CD8-positive, alpha-beta memory T cell (primary cell): ENCODE results near the gene SLC3A2. TPM values are rescaled to one million over a fixed set of nuclear protein-coding genes. Genes with fewer than 3 reads are reported as not detected.

ENCODE experiments used
- CTCF ChIA-PET: fragments of 350-600 bp; sonication (Branson Sonifier 250); formaldehyde crosslinking; loops from one replicate; lab custom pipeline; 2021; ENCODE audit warnings: antibody characterized with exemption; lab: Charles Lee
- POLR2A ChIA-PET: fragments of 350-600 bp; sonication (Branson Sonifier 250); formaldehyde crosslinking; loops from one replicate; lab custom pipeline; 2021; ENCODE audit warnings: antibody characterized with exemption; lab: Charles Lee
- DNase-seq, 5 donors: peaks; one replicate each; pipeline versions ENCODE4 v3.0.0 to v3.0.0-alpha.2; 2020 to 2022; ENCODE audit warnings: mixed read lengths in 1 of 5
- H3K27ac ChIP-seq: one replicate; pipeline ENCODE4 v1.7.0; 2013; ENCODE audit warnings: low read depth, mild to moderate bottlenecking, low read length, moderate library complexity
- H3K27me3 ChIP-seq: 2 replicates; pipeline ENCODE4 v1.7.0; 2013; ENCODE audit warnings: low read length, mild to moderate bottlenecking; ENCODE audit not compliant: insufficient read depth, poor library complexity, severe bottlenecking
- H3K36me3 ChIP-seq: 2 replicates; pipeline ENCODE4 v1.7.0; 2013; ENCODE audit warnings: mild to moderate bottlenecking, low read length, moderate library complexity; ENCODE audit not compliant: insufficient read depth
- H3K4me1 ChIP-seq: 2 replicates; pipeline ENCODE4 v1.7.0; 2013; ENCODE audit warnings: mild to moderate bottlenecking, low read length, moderate library complexity; ENCODE audit not compliant: insufficient read depth
- H3K4me3 ChIP-seq: 2 replicates; pipeline ENCODE4 v1.7.0; 2013; ENCODE audit warnings: mild to moderate bottlenecking, low read length
- H3K9me3 ChIP-seq: 2 replicates; pipeline ENCODE4 v1.7.0; 2013; ENCODE audit warnings: mild to moderate bottlenecking, low read length
- H3K27ac Mint-ChIP-seq, 8 donors: one replicate each; pipeline ENCODE4 v1.8.0; 2020 to 2021; ENCODE audit warnings: mixed read lengths in 8 of 8, mild to moderate bottlenecking in 6 of 8, inconsistent platforms in 3 of 8, moderate library complexity in 3 of 8
- H3K27me3 Mint-ChIP-seq, 2 donors: one replicate each; pipeline ENCODE4 v1.8.0; 2020 to 2021; ENCODE audit warnings: mixed read lengths in 2 of 2, mild to moderate bottlenecking in 1 of 2, moderate library complexity in 1 of 2
- H3K36me3 Mint-ChIP-seq, 3 donors: one replicate each; pipeline ENCODE4 v1.8.0; 2020 to 2021; ENCODE audit warnings: mixed read lengths in 3 of 3, inconsistent platforms in 1 of 3, mild to moderate bottlenecking in 1 of 3
- H3K4me1 Mint-ChIP-seq, 3 donors: one replicate each; pipeline ENCODE4 v1.8.0; 2020 to 2021; ENCODE audit warnings: mixed read lengths in 3 of 3, inconsistent platforms in 1 of 3, mild to moderate bottlenecking in 1 of 3
- H3K4me3 Mint-ChIP-seq, 7 donors: one replicate each; pipeline ENCODE4 v1.8.0; 2020 to 2021; ENCODE audit warnings: mixed read lengths in 7 of 7, mild to moderate bottlenecking in 6 of 7, moderate library complexity in 4 of 7, inconsistent platforms in 2 of 7
- H3K9me3 Mint-ChIP-seq, 5 donors: one replicate each; pipeline ENCODE4 v1.8.0; 2020 to 2022; ENCODE audit warnings: mixed read lengths in 5 of 5, mild to moderate bottlenecking in 3 of 5, moderate library complexity in 2 of 5, inconsistent platforms in 1 of 5
- polyA plus RNA-seq: library from polyadenylated mRNA; unstranded; fragments of 300-500 nt; fragmentation: Illumina TruSeq; gene quantifications from one replicate; pipeline ENCODE4 v1.2.3, GENCODE V29; 2021
- total RNA-seq, 2 experiments: library from RNA; stranded (reverse); gene quantifications; one replicate each; pipeline ENCODE4 v1.2.3, GENCODE V29; 2021

The SLC3A2 gene
- 100 to 1,000 TPM; 426 to 430 TPM for total RNA-seq
- polyA plus RNA-seq = 180 TPM

DNA sequence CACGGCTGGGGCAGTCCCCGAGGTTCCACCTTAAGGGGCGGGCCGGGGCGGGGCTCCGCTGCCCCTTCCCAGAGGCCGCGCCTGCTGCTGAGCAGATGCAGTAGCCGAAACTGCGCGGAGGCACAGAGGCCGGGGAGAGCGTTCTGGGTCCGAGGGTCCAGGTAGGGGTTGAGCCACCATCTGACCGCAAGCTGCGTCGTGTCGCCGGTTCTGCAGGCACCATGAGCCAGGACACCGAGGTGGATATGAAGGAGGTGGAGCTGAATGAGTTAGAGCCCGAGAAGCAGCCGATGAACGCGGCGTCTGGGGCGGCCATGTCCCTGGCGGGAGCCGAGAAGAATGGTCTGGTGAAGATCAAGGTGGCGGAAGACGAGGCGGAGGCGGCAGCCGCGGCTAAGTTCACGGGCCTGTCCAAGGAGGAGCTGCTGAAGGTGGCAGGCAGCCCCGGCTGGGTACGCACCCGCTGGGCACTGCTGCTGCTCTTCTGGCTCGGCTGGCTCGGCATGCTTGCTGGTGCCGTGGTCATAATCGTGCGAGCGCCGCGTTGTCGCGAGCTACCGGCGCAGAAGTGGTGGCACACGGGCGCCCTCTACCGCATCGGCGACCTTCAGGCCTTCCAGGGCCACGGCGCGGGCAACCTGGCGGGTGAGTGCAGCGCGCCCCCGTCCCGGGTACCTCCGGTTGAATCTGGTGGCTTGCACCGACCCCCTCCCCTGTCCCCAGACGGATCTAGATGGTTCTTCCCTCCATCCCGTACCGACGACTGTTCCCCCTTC, at the start of gene SLC3A2:
Gene SLC3A2, plus strand, starts transcription at position 94 of the 776 bp plus-strand sequence. Its CDS starts 128 bp downstream, at position 222.
- no peaks in the 10 kb centered on the region for H3K27me3 ChIP-seq
- no peaks in the 10 kb centered on the region for H3K9me3 Mint-ChIP-seq
- H3K4me1 Mint-ChIP-seq = peaks cover 51 to 54% (median 54%) of the 10 kb centered on the region in 3 donors
- peak within 1 kb of the TSS; percentile 99 to 100 (median 100) for H3K4me3 Mint-ChIP-seq
- DNase-seq = peak; percentile 82 to 89 (median 85)
- no peaks in the 10 kb centered on the region for H3K27me3 Mint-ChIP-seq
- peaks cover 39% of the 10 kb centered on the region for H3K4me1 ChIP-seq
- peaks cover 39% of the 10 kb centered on the region for H3K36me3 ChIP-seq
- CTCF ChIA-PET = interaction anchor here (0.6 to 4.2 kb wide), 23 partner anchors 18 to 456 kb away, joined by 3 to 32 read pairs (median 4); partner anchors contain the start of genes C11orf98, HNRNPUL2, NXF1 and POLR2G
- no peaks in the 10 kb centered on the region for H3K9me3 ChIP-seq
- H3K27ac Mint-ChIP-seq = peak within 1 kb of the TSS; percentile 96 to 100 (median 99)
- H3K36me3 Mint-ChIP-seq = peaks cover 15 to 56% (median 18%) of the 10 kb centered on the region in 3 donors
- peak within 1 kb of the TSS; percentile 99 for H3K27ac ChIP-seq
- H3K4me3 ChIP-seq = peak within 1 kb of the TSS; percentile 99
- POLR2A ChIA-PET = interaction anchor here (0.6 to 3.4 kb wide), 37 partner anchors 9 to 1437 kb away, joined by 3 to 54 read pairs (median 5); partner anchors contain the start of genes ATL3, C11orf98, CSKMT and GANAB

DNA sequence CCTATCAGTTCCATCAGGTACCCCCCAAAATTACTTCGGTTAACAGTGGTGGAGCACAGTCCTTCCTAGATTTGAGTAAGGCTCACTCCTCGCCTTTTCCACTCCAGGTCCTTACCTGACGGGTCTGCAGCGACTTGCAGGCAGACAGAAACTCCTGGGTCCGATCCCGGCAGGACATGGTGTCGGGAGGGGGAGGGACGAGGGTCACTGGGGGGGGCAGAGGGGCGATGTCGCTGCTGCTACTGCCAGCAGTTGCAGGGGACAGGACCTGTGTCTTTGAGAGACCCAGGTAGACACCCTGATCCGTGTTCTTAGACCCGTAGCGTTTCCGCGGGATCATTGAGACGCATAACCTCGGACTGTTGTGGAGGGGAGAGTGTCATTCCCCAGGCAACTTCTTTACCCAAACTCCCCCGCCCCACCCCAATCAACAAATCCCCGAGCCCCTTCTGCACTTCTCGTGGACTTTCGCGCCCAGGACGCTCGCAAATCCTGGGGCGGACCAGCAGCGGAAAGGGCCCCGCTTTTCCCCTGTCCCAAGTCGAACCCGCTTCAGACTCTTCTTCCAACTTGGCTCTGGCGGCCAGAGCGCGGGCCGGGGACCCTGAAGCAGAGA, 49.7 kb upstream of the SLC3A2 start:
- Histone ChIP-seq H3K9me3 (no peaks in the 10 kb centered on the region), H3K36me3 (peaks cover 30% of the 10 kb centered on the region), H3K4me1 (peaks cover 29% of the 10 kb centered on the region), H3K4me3 (peak overlapping the region; percentile 96), H3K27me3 (no peaks in the 10 kb centered on the region), H3K27ac (peak overlapping the region; percentile 98)
- H3K36me3 Mint-ChIP-seq = peaks cover 0 to 66% (median 10%) of the 10 kb centered on the region in 3 donors
- POLR2A ChIA-PET = interaction anchor here (1.0 to 2.9 kb wide), 13 partner anchors 8 to 239 kb away, joined by 3 to 68 read pairs (median 13); partner anchors contain the start of genes HNRNPUL2, NXF1, POLR2G and SLC3A2
- CTCF ChIA-PET = interaction anchor here (0.6 to 1.6 kb wide), 8 partner anchors 9 to 257 kb away, joined by 3 to 7 read pairs (median 3); partner anchors contain the start of genes EEF1G, NXF1, SLC3A2 and TMEM179B
- H3K27me3 Mint-ChIP-seq = no peaks in the 10 kb centered on the region
- DNase-seq = no peak
- peak overlapping the region; percentile 93 to 100 (median 97) for H3K4me3 Mint-ChIP-seq
- H3K27ac Mint-ChIP-seq = peak overlapping the region; percentile 96 to 100 (median 98)
- peaks cover 22 to 52% (median 30%) of the 10 kb centered on the region in 3 donors for H3K4me1 Mint-ChIP-seq
- H3K9me3 Mint-ChIP-seq = no peaks in the 10 kb centered on the region

DNA sequence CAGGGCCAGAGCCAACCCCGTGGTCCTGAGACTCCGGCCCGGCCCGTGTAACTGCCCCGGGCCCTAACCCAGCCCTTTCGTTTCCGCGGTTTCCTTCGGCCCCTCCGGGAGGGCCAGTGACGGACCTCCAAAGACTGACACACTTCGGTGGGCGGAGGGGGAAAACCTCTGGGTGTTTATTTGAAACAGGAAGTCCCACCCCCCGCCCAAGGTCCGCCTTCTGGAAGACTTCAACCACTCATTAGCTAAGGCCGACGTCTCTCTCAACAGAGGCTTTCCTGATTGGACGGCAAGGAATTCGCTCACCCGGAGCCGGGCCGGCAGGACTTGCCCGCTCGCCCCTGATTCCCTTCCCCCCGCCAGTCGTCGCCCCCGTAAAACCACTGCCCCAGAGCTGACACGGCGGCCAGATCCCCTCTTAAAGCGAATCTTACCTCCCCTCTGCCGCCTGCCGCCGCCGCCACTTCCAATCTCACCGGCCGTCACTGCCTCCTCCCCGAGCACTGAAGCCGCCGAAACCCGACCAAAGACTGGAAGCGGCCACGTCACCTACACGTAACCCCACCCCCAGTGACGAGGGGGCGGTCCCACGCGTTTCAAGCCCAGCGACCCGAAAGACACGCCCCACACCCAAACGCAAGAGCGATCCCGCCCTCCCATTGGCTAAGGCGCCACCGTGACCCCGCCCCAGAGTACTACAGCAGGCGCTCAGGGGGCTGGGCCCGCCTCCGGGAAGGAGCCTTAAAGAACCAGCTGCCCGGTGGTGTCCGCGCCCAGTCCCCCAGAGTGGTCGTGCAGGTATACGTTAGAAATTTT, 49.0 kb upstream of the SLC3A2 start, which contains the start of gene STX5:
Gene STX5, minus strand, starts transcription at position 532 of the 816 bp plus-strand sequence. CDS start 808 bp downstream, outside the sequence.
- peak; percentile 99 to 100 (median 99) for DNase-seq
- H3K36me3 ChIP-seq = peaks cover 36% of the 10 kb centered on the region
- no peaks in the 10 kb centered on the region for H3K9me3 ChIP-seq
- H3K27ac ChIP-seq = peak within 1 kb of the TSS; percentile 98
- ChIA-PET CTCF (interaction anchor here (0.6 to 1.6 kb wide), 10 partner anchors 8 to 258 kb away, joined by 3 to 5 read pairs (median 3); partner anchors contain the start of genes EEF1G, NXF1, SLC3A2 and TAF6L), POLR2A (interaction anchor here (0.6 to 2.9 kb wide), 18 partner anchors 9 to 240 kb away, joined by 3 to 68 read pairs (median 6); partner anchors contain the start of genes HNRNPUL2, NXF1, POLR2G and SLC3A2)
- Mint-ChIP-seq H3K9me3 (no peaks in the 10 kb centered on the region), H3K27me3 (no peaks in the 10 kb centered on the region), H3K4me1 (peaks cover 22 to 55% (median 35%) of the 10 kb centered on the region in 3 donors), H3K4me3 (peak within 1 kb of the TSS; percentile 93 to 100 (median 97)), H3K27ac (peak within 1 kb of the TSS; percentile 96 to 100 (median 98)), H3K36me3 (peaks cover 0 to 73% (median 10%) of the 10 kb centered on the region in 3 donors)
- H3K4me3 ChIP-seq = peak within 1 kb of the TSS; percentile 96
- no peaks in the 10 kb centered on the region for H3K27me3 ChIP-seq
- H3K4me1 ChIP-seq = peaks cover 29% of the 10 kb centered on the region

DNA sequence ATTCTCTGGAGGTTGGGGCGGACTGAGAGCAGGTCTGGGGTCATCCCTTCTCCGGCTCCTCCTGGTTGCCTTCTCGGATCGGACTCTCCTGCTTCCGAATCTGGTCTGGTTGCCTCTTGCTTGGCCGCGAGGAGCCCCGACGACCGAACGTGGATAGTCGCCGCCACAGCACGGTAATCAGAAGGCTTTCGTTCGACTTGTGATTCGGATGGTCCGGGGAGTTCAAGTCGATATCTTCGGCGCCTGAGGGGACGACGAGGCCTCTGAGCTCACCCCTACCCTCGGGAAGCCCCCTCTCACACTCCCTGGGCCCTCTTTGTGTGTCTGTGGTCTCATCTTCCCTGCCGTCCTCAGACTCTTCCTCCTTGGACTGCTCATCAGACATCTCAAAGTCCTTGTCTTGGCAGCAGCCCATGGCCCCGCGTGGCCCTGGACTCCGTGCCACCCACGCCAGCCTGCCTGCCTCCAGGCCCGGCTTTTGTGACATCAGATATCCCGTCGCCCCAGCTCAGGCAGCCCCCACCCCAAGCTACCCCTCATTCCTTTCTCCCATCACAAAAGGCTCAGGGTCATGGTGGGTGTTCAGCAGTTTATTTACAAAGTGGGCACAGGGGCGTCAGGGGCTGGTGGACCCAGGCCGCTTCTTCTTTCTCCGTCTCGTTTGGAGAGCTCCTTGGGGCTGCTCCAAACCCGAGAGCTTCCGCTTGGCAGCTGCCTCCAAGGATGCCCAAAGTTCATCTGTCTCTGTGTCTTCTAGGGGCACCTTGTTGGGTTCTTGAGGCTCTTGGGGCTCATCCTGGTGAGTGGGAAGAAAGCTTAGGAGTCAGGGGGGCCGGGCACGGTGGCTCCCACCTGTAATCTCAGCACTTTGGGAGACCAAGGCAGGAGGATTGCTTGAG, 48.1 kb upstream of the SLC3A2 start, which contains the start of gene TEX54:
Gene TEX54, minus strand, starts transcription at position 506 of the 899 bp plus-strand sequence.
- H3K36me3 ChIP-seq = peaks cover 27% of the 10 kb centered on the region
- ChIA-PET CTCF (interaction anchor here (1.5 to 1.6 kb wide), 5 partner anchors 9 to 62 kb away, joined by 3 to 5 read pairs (median 4); partner anchors contain the start of genes SLC3A2 and TAF6L), POLR2A (interaction anchor here (0.9 to 2.9 kb wide), 13 partner anchors 9 to 105 kb away, joined by 3 to 68 read pairs (median 8); partner anchors contain the start of genes HNRNPUL2, NXF1, POLR2G and SLC3A2)
- H3K27ac ChIP-seq = peak within 1 kb of the TSS; percentile 98
- peak in 1 of 5 donors; percentile 13 for DNase-seq
- peak within 1 kb of the TSS; percentile 93 to 100 (median 97) for H3K4me3 Mint-ChIP-seq
- peaks cover 22 to 51% (median 37%) of the 10 kb centered on the region in 3 donors for H3K4me1 Mint-ChIP-seq
- peaks cover 0 to 70% (median 8%) of the 10 kb centered on the region in 3 donors for H3K36me3 Mint-ChIP-seq
- peaks cover 30% of the 10 kb centered on the region for H3K4me1 ChIP-seq
- no peaks in the 10 kb centered on the region for H3K9me3 Mint-ChIP-seq
- H3K27ac Mint-ChIP-seq = peak within 1 kb of the TSS; percentile 96 to 100 (median 98)
- H3K4me3 ChIP-seq = peak within 1 kb of the TSS; percentile 96
- no peaks in the 10 kb centered on the region for H3K9me3 ChIP-seq
- no peaks in the 10 kb centered on the region for H3K27me3 Mint-ChIP-seq
- no peaks in the 10 kb centered on the region for H3K27me3 ChIP-seq

- H3K4me1 ChIP-seq = peaks cover 33% of the 10 kb centered on the region
- H3K4me1 Mint-ChIP-seq = peaks cover 32 to 55% (median 42%) of the 10 kb centered on the region in 3 donors
- H3K4me3 ChIP-seq = no peak overlapping the region
- peaks cover 0 to 1% of the 10 kb centered on the region in 2 donors for H3K27me3 Mint-ChIP-seq
- ChIA-PET POLR2A (interaction anchor here (0.5 to 0.8 kb wide), 2 partner anchors 55 to 244 kb away, joined by 3 to 4 read pairs; partner anchors contain the start of gene TUT1), CTCF (interaction anchor here (4.1 kb wide), 1 partner anchor 48 kb away, joined by 18 read pairs; the partner anchor contains the start of gene TMEM179B)
- H3K36me3 Mint-ChIP-seq = peaks cover 0 to 68% (median 6%) of the 10 kb centered on the region in 3 donors
- peaks cover 22% of the 10 kb centered on the region for H3K36me3 ChIP-seq
- no peaks in the 10 kb centered on the region for H3K27me3 ChIP-seq
- no peaks in the 10 kb centered on the region for H3K9me3 Mint-ChIP-seq
- DNase-seq = no peak
- H3K27ac ChIP-seq = no peak overlapping the region
- peak overlapping the region in 5 of 8 donors; percentile 8 to 77 (median 36) for H3K27ac Mint-ChIP-seq
- no peaks in the 10 kb centered on the region for H3K9me3 ChIP-seq
- H3K4me3 Mint-ChIP-seq = peak overlapping the region in 2 of 7 donors; percentile 15 to 69
Observed at GRCh38 chr11:62835336-62835735, 45.4 kb upstream of the SLC3A2 start.
